HG03571 (cell line): Measurements from ENCODE around the gene CTDSP1.
A peak's percentile ranks its signal among the peaks of the same experiment; 100 is the strongest.

ENCODE experiments used
- ATAC-seq: cut with Tn5 transposase; IDR thresholded peaks from one replicate; pipeline ENCODE4 v1.9.1; 2021; ENCODE audit not compliant: unreplicated experiment

The CTDSP1 gene

DNA sequence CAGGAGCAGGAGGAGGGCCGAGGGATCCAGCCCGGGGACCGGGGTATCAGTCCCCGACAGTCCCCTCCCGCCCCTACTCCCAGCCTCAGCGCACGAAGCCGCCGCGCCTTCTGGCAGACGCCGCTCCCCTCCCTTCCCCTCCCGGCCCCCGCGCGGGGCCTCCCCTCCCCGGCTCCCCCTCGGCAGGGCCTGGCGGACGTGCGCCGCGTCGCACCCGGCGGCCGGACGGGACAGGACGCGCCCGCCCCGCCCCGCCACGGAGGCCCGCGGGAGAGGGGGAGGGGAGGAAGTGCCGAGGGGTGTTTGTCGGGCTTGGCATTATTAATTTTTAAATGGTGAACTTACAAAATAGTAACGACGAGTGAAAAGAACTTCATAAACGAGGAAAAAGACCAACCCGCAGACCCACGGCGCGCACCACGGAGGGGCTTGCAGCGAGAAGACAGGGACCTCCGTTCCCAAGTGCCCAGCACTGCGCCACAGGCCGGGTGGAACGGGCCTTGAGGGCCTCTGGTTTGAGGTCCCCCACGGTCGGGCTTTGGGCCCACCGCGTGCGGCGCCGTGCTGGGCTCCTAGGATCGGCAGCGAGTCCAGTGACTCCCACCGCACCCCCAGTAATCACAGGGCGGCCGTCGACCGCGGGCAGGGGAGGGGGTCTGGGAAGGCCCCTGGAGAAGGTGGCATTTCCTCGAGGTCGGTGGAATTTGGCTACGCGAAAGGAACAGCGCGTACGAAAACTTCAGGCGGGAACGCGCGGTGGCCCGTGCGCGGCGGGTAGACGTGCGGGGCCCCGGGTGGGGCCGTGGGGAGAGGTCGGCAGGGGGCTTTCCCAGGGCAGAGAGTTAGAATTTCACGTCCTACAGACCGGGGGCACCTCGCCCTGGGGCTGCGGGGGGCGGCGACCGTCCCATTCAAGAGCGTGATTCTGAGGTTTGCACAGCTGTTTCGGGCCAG is 954 bp upstream of the CTDSP1 start:
- ATAC-seq: peak; percentile 30

DNA sequence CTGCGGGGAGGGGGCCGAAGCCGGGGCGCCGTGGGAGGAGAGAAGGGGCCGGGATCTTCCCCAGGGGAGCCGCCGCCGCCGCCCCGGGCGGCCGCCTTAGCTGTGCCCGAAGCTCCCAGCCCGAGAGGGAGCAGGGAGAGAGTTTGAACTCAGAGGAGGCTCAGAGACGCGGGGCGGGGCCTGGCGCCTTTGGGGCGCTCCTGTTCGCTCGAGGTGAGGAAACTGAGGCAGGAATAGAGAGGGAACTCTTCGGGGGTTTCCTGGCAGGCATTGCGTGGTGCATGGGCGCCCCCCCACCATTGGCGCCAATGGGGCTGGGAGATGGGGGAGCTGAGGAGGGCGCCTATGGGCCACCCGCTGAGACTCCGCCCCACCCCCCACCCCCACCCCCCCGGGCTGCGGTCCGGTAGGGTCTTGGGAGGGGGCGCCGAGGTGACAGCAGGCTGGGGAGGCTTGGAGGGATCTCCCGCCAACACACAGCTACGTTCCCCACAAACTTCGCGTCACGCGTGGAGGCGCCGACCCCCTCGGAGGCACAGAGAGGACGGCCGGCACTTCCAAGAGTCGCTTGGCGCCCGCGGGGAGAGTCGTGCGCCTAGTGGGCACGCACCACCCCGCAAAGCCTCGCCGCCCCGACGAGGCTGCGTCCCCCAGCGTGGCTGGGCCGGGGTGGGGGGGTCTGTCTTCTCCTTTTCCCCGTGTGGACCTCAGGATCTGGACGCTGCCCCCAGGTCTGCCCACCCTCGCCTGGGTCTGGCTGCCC is 680 bp downstream of the CTDSP1 start:
- no peak for ATAC-seq

DNA sequence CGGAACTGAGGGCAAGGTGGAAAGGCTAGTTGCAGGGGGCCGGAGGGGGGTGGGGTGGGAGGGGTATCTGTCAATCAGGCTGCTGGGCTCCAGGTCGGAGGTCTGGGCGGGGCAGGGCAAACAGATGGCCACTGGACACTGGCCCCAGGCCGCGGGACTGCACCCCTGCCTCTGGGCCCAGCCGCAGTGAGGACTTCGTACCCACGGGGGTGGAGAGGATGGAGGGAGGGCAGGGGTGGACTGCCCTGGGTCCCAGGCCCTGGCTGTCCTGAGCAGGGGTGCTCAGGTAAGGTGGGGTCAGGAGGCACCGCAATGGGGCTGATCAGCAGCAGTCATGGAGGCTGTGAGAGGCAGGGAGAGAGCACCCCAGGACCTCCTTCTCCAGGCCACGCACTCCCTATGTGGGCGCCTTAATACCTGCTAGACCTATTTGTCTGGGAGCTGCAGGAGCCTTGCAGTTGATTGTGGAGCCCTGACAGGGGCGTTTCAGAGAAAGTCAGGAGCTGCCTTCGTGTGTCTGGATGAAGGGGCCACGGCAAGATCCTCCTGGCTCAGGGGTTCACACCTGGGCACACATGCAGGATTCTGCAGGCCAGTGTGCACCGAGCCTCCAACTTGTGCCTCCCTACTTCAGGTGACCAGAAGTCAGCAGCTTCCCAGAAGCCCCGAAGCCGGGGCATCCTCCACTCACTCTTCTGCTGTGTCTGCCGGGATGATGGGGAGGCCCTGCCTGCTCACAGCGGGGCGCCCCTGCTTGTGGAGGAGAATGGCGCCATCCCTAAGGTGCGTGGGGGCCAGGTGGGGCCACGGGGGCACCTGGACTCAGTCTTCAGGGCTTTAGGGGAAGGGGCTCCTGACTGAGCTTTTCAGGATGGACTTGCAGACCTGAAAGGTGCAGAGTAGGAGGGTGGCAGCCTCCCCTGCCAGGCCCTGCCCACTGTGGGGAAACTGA is 1.5 kb downstream of the CTDSP1 start:
- ATAC-seq: no peak

DNA sequence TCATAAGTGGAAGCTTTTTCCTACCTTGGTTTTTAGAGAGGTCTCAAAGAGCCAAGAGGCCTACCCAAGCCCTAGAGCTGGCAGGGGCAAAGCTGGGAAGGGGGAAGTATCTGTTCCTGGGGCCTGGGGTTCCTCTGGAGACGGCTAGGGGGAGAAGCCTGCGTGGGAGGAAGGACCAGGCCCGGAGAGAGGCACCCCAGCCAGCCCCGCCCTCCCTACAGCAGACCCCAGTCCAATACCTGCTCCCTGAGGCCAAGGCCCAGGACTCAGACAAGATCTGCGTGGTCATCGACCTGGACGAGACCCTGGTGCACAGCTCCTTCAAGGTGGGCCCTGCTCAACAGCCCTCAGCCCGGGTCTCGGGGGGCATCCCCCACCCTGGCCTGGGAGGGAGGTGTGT is 2.2 kb downstream of the CTDSP1 start:
- no peak for ATAC-seq

GRCh38 chr2:218402491-218402901 is 2.8 kb downstream of the CTDSP1 start:
- ATAC-seq: no peak

DNA sequence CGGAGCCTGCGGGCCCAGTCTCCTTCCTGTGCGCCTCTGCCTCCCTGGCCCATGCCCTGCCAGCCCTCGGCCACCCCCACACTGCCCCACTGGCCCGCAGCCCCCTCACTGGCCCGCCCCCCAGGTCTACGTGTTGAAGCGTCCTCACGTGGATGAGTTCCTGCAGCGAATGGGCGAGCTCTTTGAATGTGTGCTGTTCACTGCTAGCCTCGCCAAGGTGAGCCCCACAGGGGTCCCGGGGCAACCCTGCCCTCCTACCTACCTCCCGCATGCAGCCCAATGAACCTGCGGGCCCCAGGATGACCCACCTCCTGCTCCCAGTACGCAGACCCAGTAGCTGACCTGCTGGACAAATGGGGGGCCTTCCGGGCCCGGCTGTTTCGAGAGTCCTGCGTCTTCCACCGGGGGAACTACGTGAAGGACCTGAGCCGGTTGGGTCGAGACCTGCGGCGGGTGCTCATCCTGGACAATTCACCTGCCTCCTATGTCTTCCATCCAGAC is 3.3 kb downstream of the CTDSP1 start:
- no peak for ATAC-seq

GRCh38 chr2:218403810-218404209 is 4.1 kb downstream of the CTDSP1 start:
- ATAC-seq: no peak

DNA sequence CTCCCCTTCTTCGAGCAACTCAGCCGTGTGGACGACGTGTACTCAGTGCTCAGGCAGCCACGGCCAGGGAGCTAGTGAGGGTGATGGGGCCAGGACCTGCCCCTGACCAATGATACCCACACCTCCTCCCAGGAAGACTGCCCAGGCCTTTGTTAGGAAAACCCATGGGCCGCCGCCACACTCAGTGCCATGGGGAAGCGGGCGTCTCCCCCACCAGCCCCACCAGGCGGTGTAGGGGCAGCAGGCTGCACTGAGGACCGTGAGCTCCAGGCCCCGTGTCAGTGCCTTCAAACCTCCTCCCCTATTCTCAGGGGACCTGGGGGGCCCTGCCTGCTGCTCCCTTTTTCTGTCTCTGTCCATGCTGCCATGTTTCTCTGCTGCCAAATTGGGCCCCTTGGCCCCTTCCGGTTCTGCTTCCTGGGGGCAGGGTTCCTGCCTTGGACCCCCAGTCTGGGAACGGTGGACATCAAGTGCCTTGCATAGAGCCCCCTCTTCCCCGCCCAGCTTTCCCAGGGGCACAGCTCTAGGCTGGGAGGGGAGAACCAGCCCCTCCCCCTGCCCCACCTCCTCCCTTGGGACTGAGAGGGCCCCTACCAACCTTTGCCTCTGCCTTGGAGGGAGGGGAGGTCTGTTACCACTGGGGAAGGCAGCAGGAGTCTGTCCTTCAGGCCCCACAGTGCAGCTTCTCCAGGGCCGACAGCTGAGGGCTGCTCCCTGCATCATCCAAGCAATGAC is 4.8 kb downstream of the CTDSP1 start:
- ATAC-seq: no peak

- ATAC-seq: no peak
Observed at GRCh38 chr2:218405086-218405745, 5.5 kb downstream of the CTDSP1 start.

DNA sequence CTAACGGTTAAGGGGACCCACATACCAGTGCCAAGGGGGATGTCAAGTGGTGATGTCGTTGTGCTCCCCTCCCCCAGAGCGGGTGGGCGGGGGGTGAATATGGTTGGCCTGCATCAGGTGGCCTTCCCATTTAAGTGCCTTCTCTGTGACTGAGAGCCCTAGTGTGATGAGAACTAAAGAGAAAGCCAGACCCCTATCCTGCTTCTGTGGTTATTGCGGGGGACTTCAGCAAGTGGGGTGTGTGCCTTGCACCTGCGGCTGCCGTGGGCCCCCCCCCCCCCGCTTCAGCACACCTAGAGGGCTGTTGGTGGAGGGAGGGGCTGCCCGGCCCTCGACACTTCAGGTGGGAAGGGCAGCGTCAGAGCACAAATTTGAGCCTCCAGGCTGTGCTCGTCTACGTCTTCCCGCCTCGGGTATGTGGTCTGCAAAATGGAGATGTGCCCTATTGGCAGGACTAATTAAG is 6.1 kb downstream of the CTDSP1 start:
- no peak for ATAC-seq

GRCh38 chr2:218406209-218406948 is 6.7 kb downstream of the CTDSP1 start:
- ATAC-seq: peak; percentile 72

- no peak for ATAC-seq
Observed at GRCh38 chr2:218406949-218407618, 7.4 kb downstream of the CTDSP1 start.

- no peak for ATAC-seq
Observed at GRCh38 chr2:218407717-218408116, 8.0 kb downstream of the CTDSP1 start.

GRCh38 chr2:218418321-218418716 is 18.7 kb downstream of the CTDSP1 start:
- ATAC-seq: no peak

DNA sequence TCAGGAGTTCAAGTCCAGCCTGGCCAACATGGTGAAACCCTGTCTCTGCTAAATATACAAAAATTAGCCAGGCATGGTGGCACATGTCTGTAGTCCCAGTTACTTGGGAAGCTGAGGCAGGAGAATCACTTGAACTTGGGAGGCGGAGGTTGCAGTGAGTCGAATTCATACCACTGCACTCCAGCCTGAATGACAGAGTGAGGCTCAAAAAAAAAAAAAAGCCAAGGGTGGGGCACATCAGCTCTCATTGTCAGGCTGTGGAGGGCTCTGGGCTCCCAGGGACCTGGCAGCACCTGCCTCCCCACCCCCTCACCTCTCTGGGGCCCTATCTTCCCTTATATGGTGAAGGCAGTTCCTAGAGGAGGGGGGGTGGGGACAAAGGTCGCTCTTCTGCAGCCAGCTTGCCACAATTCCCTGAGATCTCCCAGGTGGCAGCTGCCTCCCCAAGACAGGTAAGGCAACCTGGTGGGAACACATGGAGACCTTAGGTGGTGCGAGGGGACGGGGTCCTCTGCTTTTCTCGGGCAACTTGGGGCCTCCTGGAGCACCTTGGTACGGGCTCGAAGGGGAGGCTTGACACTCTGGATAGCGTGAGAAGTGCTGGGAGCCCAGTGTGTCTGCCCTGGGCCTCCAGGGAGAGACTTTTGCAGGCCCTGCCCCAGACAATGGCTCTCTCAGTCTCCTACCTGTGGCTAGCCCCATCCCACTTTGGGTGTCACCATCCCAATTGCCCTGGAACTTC is 19.2 kb downstream of the CTDSP1 start, which contains the start of gene VIL1:
VIL1 (plus strand) TSS at position 407 of the 742 bp plus-strand sequence. CDS start 4,656 bp downstream, outside the sequence.
- ATAC-seq: no peak

DNA sequence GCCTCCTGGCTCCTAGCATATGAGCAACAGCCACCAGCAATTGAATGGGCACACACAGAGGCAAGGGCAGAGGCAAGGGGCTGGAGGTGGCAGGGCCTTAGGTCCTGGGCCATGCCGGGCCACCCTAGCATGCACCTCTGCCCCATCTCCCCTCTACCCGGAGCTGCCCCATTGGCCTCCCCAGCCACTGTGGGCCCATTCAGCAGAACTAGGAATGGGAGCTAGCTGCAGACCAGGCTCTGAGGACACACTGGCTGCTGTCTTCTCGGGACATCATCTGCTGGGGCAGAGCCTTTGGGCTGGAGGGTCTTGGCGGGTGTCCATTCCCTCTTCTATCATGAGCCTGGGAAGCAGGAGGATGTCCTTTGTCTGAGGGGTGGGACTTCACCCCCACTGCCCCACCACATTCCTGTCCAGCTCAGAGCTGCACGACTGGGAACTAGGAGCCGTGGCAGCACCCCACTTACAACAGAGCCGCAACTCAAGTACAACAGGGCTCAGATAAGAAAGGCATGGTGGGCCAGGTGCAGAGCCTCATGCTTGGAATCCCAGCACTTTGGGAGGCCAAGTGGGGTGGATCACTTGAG is 20.1 kb downstream of the CTDSP1 start:
- ATAC-seq: no peak

- no peak for ATAC-seq
Observed at GRCh38 chr2:218421027-218421426, 21.4 kb downstream of the CTDSP1 start.
